ENCODE data around the gene ZDHHC4.

ZDHHC4 gene

DNA sequence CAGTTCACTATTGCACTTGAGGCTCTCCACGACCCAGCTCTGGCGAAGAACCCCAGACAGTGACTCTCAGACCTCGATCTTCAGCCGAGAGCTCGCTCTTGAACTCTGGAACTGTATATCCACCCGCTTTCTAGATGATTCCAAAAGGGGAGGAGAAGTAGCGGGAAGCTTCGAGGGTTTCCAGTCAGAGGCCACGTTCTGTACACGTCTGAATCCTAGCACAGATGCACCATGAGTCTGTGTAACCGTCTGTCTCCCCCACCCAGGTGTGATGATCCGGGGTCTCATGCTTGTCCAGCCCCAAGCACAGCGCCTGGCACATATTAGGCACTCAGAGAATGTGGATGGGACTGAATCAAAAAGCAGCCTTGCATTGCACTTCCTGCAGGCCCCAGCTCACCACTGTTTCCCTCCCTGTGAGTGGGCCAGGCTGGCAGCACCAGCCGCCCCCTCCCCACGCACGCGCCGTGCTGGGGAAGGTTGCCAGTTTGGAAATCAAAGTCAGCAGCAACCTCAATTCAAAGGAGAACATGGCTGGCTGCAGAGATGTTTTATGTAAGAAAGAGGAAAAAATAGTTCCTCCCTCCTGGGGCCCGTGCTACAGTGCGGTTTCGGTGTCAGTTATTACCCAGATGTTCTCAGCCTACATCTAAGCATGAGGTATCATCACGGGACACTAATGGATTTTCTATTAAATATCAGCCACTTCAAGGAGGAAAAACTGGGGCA is 31.7 kb upstream of the ZDHHC4 start:
- Histone ChIP-seq H3K4me3 (ENCODE audit: low read length) (no peak overlapping the region), H3K4me2 (ENCODE audit: low read length) (no peak overlapping the region), H3K9me3 (ENCODE audit: control insufficient read depth, insufficient read depth, low read length) (no peaks in the 10 kb centered on the region), H3F3A (ENCODE audit: control insufficient read depth, insufficient read depth) (no peaks in the 10 kb centered on the region), H3K4me1 (ENCODE audit: control insufficient read depth, low read length) (no peaks in the 10 kb centered on the region), H3K9me2 (replicated peaks; ENCODE audit: control insufficient read depth, low read length) (no peaks in the 10 kb centered on the region), H3K79me2 (ENCODE audit: control insufficient read depth, low read length) (no peaks in the 10 kb centered on the region), H4K20me1 (ENCODE audit: control insufficient read depth, insufficient read depth, low read depth, low read length) (no peaks in the 10 kb centered on the region), H3K36me3 (ENCODE audit: control insufficient read depth, low read length) (no peaks in the 10 kb centered on the region), H3K27ac (ENCODE audit: low read depth, low read length) (no peak overlapping the region), H3K27me3 (ENCODE audit: control insufficient read depth, low read length) (0 out of 2 replicates have a peak, but pooled peaks cover 2% of the 10 kb centered on the region)
- TF ChIP-seq, protein P1, sequence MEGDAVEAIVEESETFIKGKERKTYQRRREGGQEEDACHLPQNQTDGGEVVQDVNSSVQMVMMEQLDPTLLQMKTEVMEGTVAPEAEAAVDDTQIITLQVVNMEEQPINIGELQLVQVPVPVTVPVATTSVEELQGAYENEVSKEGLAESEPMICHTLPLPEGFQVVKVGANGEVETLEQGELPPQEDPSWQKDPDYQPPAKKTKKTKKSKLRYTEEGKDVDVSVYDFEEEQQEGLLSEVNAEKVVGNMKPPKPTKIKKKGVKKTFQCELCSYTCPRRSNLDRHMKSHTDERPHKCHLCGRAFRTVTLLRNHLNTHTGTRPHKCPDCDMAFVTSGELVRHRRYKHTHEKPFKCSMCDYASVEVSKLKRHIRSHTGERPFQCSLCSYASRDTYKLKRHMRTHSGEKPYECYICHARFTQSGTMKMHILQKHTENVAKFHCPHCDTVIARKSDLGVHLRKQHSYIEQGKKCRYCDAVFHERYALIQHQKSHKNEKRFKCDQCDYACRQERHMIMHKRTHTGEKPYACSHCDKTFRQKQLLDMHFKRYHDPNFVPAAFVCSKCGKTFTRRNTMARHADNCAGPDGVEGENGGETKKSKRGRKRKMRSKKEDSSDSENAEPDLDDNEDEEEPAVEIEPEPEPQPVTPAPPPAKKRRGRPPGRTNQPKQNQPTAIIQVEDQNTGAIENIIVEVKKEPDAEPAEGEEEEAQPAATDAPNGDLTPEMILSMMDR (IDR thresholded peaks at IDR 0.05; ENCODE audit: low read depth, low read length, poor library complexity, severe bottlenecking), result no peak
- TF ChIP-seq EZH2phosphoT487 (IDR thresholded peaks at IDR 0.05; ENCODE audit: borderline replicate concordance, low read length), result no peak

DNA sequence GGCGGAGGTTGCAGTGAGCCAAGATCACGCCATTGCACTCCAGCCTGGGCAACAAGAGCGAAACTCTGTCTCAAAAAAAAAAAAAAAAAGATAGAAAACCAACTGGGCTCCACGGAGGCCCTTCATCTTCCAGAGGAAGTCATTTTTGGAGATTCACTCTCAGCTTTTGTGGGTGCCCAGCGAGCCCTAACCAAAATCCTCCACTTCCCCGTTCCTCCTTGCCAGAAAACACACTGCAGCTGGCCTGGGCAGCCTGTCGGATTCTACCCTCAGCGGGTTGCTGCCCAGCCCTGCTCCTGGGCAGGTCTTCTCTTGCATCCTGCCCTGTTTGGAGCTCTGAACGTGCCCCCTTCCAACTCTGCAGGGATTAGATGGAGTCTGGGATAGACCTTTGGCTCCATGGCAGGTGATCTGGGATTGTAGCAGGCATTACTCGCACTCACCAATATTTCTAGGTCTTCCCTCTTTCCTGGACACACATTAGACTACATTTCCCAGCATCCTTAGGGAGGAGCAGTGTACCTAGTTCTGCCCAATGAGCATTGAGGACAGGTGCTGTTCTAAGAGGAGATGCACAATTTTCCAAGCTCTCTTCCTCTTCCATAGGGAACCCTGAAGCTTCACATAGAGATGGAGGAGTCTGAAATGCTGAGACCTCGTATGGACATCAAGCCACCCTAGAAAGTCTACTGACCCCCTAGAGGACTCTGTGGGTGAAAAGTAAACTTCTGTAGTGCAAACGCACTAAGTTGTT is 30.6 kb upstream of the ZDHHC4 start:
- no peak for TF ChIP-seq EZH2phosphoT487 (IDR thresholded peaks at IDR 0.05; ENCODE audit: borderline replicate concordance, low read length)
- TF ChIP-seq, protein P1 (IDR thresholded peaks at IDR 0.05; ENCODE audit: low read depth, low read length, poor library complexity, severe bottlenecking), result no peak
- no peak overlapping the region for H3K4me2 ChIP-seq (ENCODE audit: low read length)
- H3K9me3 ChIP-seq (ENCODE audit: control insufficient read depth, insufficient read depth, low read length), result no peaks in the 10 kb centered on the region
- no peaks in the 10 kb centered on the region for H3K4me1 ChIP-seq (ENCODE audit: control insufficient read depth, low read length)
- H3K4me3 ChIP-seq (ENCODE audit: low read length), result no peak overlapping the region
- no peak overlapping the region for H3K27ac ChIP-seq (ENCODE audit: low read depth, low read length)
- H3K36me3 ChIP-seq (ENCODE audit: control insufficient read depth, low read length), result no peaks in the 10 kb centered on the region
- H4K20me1 ChIP-seq (ENCODE audit: control insufficient read depth, insufficient read depth, low read depth, low read length), result no peaks in the 10 kb centered on the region
- H3K79me2 ChIP-seq (ENCODE audit: control insufficient read depth, low read length), result no peaks in the 10 kb centered on the region
- no peaks in the 10 kb centered on the region for H3K9me2 ChIP-seq (replicated peaks; ENCODE audit: control insufficient read depth, low read length)
- no peaks in the 10 kb centered on the region for H3F3A ChIP-seq (ENCODE audit: control insufficient read depth, insufficient read depth)
- H3K27me3 ChIP-seq (ENCODE audit: control insufficient read depth, low read length), result no peaks in the 10 kb centered on the region

DNA sequence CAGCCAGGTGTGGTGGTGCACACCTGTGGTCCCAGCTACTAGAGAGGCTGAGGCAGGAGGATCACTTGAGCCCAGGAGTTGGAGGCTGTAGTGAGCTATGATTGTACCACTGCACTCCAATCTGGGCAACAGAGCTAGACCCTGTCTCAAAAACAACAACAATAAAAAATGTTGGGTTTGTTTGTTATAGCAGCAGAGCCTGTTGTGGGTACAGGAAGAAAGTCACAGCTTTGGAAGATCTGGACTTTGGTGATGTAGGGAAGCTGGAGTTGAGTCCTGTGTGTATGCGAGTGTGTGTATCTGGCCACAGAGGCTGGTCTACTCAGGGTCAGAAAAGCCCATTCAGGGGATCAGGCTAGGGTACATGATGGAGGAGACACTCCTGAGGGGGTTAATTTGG is 29.9 kb upstream of the ZDHHC4 start:
- H3K4me2 ChIP-seq (ENCODE audit: low read length), result no peak overlapping the region
- H3F3A ChIP-seq (ENCODE audit: control insufficient read depth, insufficient read depth), result no peaks in the 10 kb centered on the region
- no peaks in the 10 kb centered on the region for H3K4me1 ChIP-seq (ENCODE audit: control insufficient read depth, low read length)
- no peak overlapping the region for H3K27ac ChIP-seq (ENCODE audit: low read depth, low read length)
- H3K9me3 ChIP-seq (ENCODE audit: control insufficient read depth, insufficient read depth, low read length), result no peaks in the 10 kb centered on the region
- H3K9me2 ChIP-seq (replicated peaks; ENCODE audit: control insufficient read depth, low read length), result no peaks in the 10 kb centered on the region
- H4K20me1 ChIP-seq (ENCODE audit: control insufficient read depth, insufficient read depth, low read depth, low read length), result no peaks in the 10 kb centered on the region
- H3K27me3 ChIP-seq (ENCODE audit: control insufficient read depth, low read length), result no peaks in the 10 kb centered on the region
- H3K36me3 ChIP-seq (ENCODE audit: control insufficient read depth, low read length), result no peaks in the 10 kb centered on the region
- H3K79me2 ChIP-seq (ENCODE audit: control insufficient read depth, low read length), result no peaks in the 10 kb centered on the region
- TF ChIP-seq, protein P1 (IDR thresholded peaks at IDR 0.05; ENCODE audit: low read depth, low read length, poor library complexity, severe bottlenecking), result no peak
- no peak for TF ChIP-seq EZH2phosphoT487 (IDR thresholded peaks at IDR 0.05; ENCODE audit: borderline replicate concordance, low read length)
- H3K4me3 ChIP-seq (ENCODE audit: low read length), result no peak overlapping the region

All from DOHH2 (cell line).